Mesothelial cell of epicardium (in vitro differentiated cells): ENCODE data around the gene ZNF484. TPM values are rescaled to one million over a fixed set of nuclear protein-coding genes. Genes with fewer than 3 reads are reported as not detected.
"Not testable (repeated sequence)": the region's sequence is repeated elsewhere in the genome, so short reads cannot be mapped to it uniquely, and the experiment has no call there.

ENCODE experiments used
- DNase-seq, 2 experiments: peaks; one replicate each; pipeline ENCODE4 v3.0.0; 2021; ENCODE audit warnings: low spot score in 2 of 2; ENCODE audit not compliant: unreplicated experiment in 2 of 2
- H3K27ac Mint-ChIP-seq: 2 replicates; pipeline ENCODE4 v1.8.0; 2021; ENCODE audit warnings: mixed read lengths
- H3K27me3 Mint-ChIP-seq: 2 replicates; pipeline ENCODE4 v1.8.0; 2021; ENCODE audit warnings: low read depth, mixed read lengths
- H3K36me3 Mint-ChIP-seq: 2 replicates; pipeline ENCODE4 v1.8.0; 2021; ENCODE audit warnings: mixed read lengths
- H3K4me1 Mint-ChIP-seq: 2 replicates; pipeline ENCODE4 v1.8.0; 2021; ENCODE audit warnings: mixed read lengths
- H3K4me3 Mint-ChIP-seq: 2 replicates; pipeline ENCODE4 v1.8.0; 2021; ENCODE audit warnings: mild to moderate bottlenecking, moderate library complexity, mixed read lengths
- H3K9me3 Mint-ChIP-seq: 2 replicates; pipeline ENCODE4 v1.8.0; 2021; ENCODE audit warnings: mixed read lengths
- total RNA-seq: library from RNA; stranded (reverse); gene quantifications from 3 replicates; pipeline ENCODE4 v1.2.1, GENCODE V29; 2021
- TF ChIP-seq, protein P1 (sequence below): fragments of 200-600 bp; sonication (generic); IDR thresholded peaks from one replicate; pipeline ENCODE4 v1.5.0; 2021; ENCODE audit warnings: antibody characterized with exemption; ENCODE audit not compliant: unreplicated experiment

The ZNF484 gene
- total RNA-seq, 1 donor from 2014 or later, result 14.2 TPM

DNA sequence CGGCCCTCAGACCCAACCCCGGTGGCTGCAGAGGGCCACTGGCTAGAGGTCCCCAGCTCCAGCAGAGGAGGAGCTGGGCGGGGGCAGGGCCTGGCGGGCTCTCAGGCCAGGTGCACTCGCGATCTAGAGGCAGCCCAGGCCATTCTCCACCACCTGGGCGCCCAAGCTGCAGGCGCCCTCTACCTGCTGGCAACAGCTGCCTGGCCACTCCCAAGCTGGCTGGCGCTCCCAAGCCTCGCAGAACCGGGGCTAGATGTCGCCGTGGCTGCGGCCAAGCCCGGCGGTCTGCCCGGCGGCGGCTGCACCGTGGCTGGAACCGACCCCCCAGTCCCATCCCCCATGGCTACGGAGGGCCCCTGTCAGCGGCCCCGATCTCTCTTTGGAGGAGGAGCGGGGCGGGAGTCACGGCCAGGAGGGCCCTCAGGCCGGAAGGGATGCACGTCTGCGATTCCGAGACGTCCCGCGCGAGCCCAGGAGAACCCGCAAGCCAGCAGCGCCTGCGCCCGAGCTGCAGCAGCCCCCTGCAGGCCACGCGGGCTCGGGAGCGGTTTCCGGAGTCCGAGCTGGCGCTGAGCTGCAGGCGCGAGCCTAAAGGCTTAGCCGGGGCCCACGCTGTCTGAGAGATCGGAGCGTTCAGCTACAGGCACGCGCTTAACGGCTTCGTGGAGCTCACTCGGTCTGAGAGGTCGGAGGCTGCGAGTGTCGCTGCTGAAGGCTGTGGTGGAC, 68.9 kb downstream of the ZNF484 start:
- peak overlapping the region; percentile 67 for H3K4me3 Mint-ChIP-seq
- H3K36me3 Mint-ChIP-seq, result no peaks in the 10 kb centered on the region
- peak overlapping the region; percentile 57 for H3K27ac Mint-ChIP-seq
- peak; percentile 79 to 90 for DNase-seq
- peaks cover 3% of the 10 kb centered on the region for H3K4me1 Mint-ChIP-seq
- H3K27me3 Mint-ChIP-seq, result peaks cover 77% of the 10 kb centered on the region
- H3K9me3 Mint-ChIP-seq, result no peaks in the 10 kb centered on the region
- TF ChIP-seq, protein P1, sequence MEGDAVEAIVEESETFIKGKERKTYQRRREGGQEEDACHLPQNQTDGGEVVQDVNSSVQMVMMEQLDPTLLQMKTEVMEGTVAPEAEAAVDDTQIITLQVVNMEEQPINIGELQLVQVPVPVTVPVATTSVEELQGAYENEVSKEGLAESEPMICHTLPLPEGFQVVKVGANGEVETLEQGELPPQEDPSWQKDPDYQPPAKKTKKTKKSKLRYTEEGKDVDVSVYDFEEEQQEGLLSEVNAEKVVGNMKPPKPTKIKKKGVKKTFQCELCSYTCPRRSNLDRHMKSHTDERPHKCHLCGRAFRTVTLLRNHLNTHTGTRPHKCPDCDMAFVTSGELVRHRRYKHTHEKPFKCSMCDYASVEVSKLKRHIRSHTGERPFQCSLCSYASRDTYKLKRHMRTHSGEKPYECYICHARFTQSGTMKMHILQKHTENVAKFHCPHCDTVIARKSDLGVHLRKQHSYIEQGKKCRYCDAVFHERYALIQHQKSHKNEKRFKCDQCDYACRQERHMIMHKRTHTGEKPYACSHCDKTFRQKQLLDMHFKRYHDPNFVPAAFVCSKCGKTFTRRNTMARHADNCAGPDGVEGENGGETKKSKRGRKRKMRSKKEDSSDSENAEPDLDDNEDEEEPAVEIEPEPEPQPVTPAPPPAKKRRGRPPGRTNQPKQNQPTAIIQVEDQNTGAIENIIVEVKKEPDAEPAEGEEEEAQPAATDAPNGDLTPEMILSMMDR, result no peak

DNA sequence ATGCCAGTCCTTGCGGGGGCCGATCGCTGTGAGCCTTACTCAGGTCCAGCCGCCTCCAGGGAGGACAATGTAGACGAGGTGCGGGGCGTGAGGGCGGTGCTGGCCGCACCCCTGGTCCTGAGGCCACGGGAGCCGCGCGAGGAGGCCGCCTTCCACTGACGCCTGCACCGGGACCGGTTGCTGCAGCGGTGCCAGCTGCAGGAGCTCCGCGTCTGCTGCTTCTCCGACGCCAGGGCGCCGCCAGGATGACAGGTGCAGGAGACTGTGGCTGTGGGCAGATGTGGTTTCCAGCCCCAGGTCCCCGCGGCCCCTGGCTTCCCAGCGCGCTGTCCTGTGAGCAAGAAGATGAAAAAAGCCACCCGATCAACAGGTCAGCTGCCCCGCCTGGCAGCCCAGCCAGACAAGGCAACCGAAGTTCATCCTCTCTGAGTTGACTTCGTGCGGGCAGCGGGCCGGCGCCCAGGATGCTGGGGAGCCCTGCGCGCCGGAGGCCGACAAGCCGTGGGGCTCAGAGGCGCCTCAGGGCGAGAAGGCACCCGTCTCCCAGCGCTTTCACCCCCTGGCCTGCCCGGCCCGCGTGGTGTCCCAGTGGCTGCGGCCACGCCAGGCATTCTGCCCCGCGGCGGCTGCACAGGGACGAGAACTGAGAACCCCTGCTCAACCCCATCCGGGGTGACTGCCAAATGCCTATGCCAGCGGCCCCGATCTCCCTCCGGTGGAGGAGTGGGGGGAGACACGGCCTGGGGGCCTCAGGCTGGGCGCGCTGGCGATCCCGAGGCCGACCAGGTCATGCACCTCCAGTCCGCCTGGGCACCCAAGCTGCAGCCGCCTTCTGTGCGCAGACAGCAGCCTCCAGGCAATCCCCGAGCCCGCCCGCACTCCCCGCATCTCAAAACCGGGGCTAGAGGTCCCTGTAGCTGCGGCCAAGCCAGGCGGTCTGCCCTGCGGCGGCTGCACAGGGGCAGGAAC, 69.8 kb downstream of the ZNF484 start:
- Mint-ChIP-seq H3K4me1 (peaks cover 3% of the 10 kb centered on the region), H3K27ac (no peak overlapping the region), H3K9me3 (no peaks in the 10 kb centered on the region), H3K4me3 (no peak overlapping the region), H3K36me3 (no peaks in the 10 kb centered on the region), H3K27me3 (peaks cover 68% of the 10 kb centered on the region)
- TF ChIP-seq, protein P1, result no peak
- no peak for DNase-seq

DNA sequence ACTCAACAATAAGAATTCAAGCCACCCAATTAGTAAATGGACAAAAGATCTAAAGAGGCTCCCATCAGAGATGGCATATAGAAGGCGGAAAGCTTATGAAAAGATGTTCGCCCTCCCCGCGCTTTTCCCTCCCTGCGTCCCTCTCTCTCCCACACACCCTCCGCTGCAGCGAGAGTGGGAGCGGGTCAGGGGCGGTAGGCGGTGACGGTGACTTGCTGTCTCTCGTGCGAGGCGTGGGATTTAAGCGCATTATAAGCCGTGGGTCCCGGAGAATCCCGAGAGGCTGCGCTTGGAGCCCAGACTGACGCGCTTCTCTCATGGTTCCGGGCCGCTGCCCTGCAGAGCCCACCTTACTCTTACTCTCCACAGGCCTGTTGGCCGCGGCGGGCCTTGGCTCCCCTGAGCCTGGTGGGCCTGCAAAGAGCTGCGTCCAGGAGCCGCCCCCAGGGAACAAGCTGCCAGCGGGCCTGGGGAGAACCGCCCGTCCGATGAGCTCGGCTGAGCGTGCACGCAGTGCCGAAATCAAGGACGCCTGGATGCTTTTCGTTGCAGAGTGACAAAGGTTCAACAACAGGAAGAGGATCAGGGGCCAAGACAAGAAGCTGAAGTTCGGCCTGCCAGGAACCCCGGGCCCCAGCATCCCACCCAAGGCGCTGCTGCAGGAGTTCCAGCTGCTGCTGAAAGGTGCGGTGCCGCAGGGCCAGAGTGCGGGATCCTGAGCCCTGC, 70.6 kb downstream of the ZNF484 start:
- TF ChIP-seq, protein P1, result no peak
- no peaks in the 10 kb centered on the region for H3K36me3 Mint-ChIP-seq
- peaks cover 64% of the 10 kb centered on the region for H3K27me3 Mint-ChIP-seq
- H3K9me3 Mint-ChIP-seq, result no peaks in the 10 kb centered on the region
- no peak for DNase-seq
- H3K4me1 Mint-ChIP-seq, result peaks cover 3% of the 10 kb centered on the region
- H3K4me3 Mint-ChIP-seq, result no peak overlapping the region
- no peak overlapping the region for H3K27ac Mint-ChIP-seq

DNA sequence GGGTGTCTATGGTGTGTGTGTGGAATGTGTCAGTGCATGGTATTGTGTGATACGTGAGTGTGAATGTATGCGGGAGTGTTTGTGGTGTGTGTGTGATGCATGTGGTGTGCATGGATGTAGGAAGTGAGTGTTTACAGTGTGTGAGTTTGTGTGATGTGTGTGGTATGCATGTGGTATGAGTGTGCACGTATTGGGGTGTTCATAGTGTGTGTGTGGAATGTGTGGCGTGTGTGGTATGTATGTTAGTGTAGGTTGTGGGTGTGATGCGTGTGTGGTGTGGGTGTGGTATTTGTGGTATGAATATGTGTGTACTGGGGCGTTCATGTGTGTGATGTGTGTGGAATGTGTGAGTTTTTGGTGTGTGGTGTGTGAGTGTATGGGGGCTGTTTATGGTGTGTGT, 73.1 kb downstream of the ZNF484 start:
- Mint-ChIP-seq H3K4me3 (no peak overlapping the region), H3K4me1 (peaks cover 9% of the 10 kb centered on the region), H3K9me3 (no peaks in the 10 kb centered on the region), H3K36me3 (no peaks in the 10 kb centered on the region), H3K27me3 (peaks cover 44% of the 10 kb centered on the region), H3K27ac (no peak overlapping the region)
- DNase-seq, result no peak
- TF ChIP-seq, protein P1, result no peak

DNA sequence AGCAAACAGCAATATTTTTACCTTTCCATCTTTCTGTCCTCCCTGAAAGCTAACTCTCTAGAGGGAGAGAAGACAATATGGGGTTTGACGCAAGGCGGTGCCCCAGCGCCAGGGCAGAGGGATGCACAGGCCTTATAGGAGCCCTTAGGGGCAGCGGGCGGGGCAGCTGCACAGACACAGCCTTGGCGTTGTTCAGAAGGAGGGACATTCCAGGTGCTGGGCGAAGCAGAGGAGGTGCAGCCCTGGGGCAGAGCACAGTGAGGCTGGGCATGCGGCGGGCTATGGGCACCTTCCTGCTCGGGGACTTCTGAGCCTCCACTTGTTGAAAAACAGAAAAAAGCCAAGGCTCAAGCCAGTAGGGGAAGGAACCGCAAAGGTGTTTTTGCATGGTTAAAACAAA, 79.5 kb downstream of the ZNF484 start:
- H3K4me3 Mint-ChIP-seq, result no peak overlapping the region
- H3K36me3 Mint-ChIP-seq, result no peaks in the 10 kb centered on the region
- TF ChIP-seq, protein P1, result no peak
- peaks cover 7% of the 10 kb centered on the region for H3K4me1 Mint-ChIP-seq
- H3K9me3 Mint-ChIP-seq, result no peaks in the 10 kb centered on the region
- H3K27me3 Mint-ChIP-seq, result peaks cover 31% of the 10 kb centered on the region
- H3K27ac Mint-ChIP-seq, result no peak overlapping the region
- DNase-seq, result no peak

DNA sequence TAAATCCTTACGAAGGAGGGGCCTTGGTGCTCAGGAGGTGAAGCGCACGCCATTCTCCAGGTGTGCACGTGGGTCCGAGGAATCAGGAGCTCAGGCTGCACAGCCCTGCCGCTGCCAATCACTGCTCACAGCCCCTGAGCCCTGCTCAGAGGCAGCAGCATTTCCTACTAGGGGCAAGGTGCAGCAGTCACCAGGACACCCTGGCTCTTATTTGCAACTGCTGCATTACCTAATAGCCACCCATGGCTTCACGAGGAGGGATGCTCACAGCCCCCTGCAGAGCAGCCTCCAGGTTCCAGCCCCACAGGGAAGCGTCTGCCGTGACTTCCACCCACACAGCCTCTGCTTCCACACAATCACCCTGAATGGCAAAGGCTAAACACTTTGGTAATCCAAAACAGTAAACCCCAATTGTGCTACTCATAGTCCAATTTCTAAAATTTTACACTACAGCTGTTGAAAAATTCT, 81.5 kb downstream of the ZNF484 start:
- not testable (repeated sequence) for H3K36me3 Mint-ChIP-seq, H3K9me3 Mint-ChIP-seq, H3K4me3 Mint-ChIP-seq, H3K4me1 Mint-ChIP-seq, H3K27ac Mint-ChIP-seq, DNase-seq
- H3K27me3 Mint-ChIP-seq, result peaks cover 36% of the 10 kb centered on the region
